IMR-90 (cell line): Measurements from ENCODE around the gene PPT2. TPM values are rescaled to one million over a fixed set of nuclear protein-coding genes. Genes with fewer than 3 reads are reported as not detected.

ENCODE experiments used
- ATAC-seq: fragments of 200-7000 bp; cut with Tn5 transposase; 2 replicates; pipeline ENCODE4 v1.9.1; 2020; ENCODE audit warnings: low read depth, mild to moderate bottlenecking, moderate library complexity
- BruUV-seq: library from RNA; stranded (reverse); fragments of 400-500 nt; replicated peaks from 2 replicates; lab custom pipeline; 2021; lab: Mats Ljungman, UMichigan
- CTCF ChIA-PET: fragments of 300-600 bp; formaldehyde crosslinking; extraction: SDS; loops from one replicate; lab custom pipeline; 2021; ENCODE audit warnings: antibody characterized with exemption; lab: Yijun Ruan, JAX
- POLR2A ChIA-PET: fragments of 300-600 bp; sonication (Branson Sonifier 250); formaldehyde crosslinking; loops from one replicate; lab custom pipeline; 2022; ENCODE audit warnings: antibody characterized with exemption; ENCODE audit not compliant: unreplicated experiment; lab: Charles Lee
- DNase-seq: peaks from one replicate; pipeline ENCODE4 v3.0.0; 2013
- H2AFZ ChIP-seq: replicated peaks from 2 replicates; pipeline ENCODE3; 2013; ENCODE audit warnings: low read length, mild to moderate bottlenecking; ENCODE audit not compliant: poor library complexity
- H2AK5ac ChIP-seq: 2 replicates; pipeline ENCODE4 v1.6.1; 2013; ENCODE audit warnings: low read depth, low read length, inconsistent platforms
- H2AK9ac ChIP-seq: replicated peaks from 2 replicates; pipeline ENCODE3; 2013; ENCODE audit warnings: mild to moderate bottlenecking, low read depth, low read length, moderate library complexity; ENCODE audit not compliant: poor library complexity
- H2BK120ac ChIP-seq: 2 replicates; pipeline ENCODE4 v1.6.1; 2013; ENCODE audit warnings: low read depth, low read length, inconsistent platforms
- H2BK15ac ChIP-seq: 3 replicates; pipeline ENCODE4 v1.6.1; 2013; ENCODE audit warnings: low read depth, low read length, inconsistent platforms
- H2BK20ac ChIP-seq: 2 replicates; pipeline ENCODE4 v1.6.1; 2013; ENCODE audit warnings: low read depth, mild to moderate bottlenecking, inconsistent platforms, low read length, moderate library complexity
- H2BK5ac ChIP-seq: 2 replicates; pipeline ENCODE4 v1.6.1; 2013; ENCODE audit warnings: mild to moderate bottlenecking, low read depth, low read length, inconsistent platforms; ENCODE audit not compliant: poor library complexity, severe bottlenecking
- H3K14ac ChIP-seq: replicated peaks from 2 replicates; pipeline ENCODE4 v1.6.1; 2013; ENCODE audit warnings: low read depth, low read length, inconsistent platforms
- H3K18ac ChIP-seq: 2 replicates; pipeline ENCODE4 v1.6.1; 2013; ENCODE audit warnings: low read depth, low read length, control low read depth
- H3K23ac ChIP-seq: 2 replicates; pipeline ENCODE4 v1.6.1; 2013; ENCODE audit warnings: low read depth, low read length, inconsistent platforms
- H3K27ac ChIP-seq: 2 replicates; pipeline ENCODE4 v1.5.1; 2013; ENCODE audit warnings: mild to moderate bottlenecking, control low read depth, low read length; ENCODE audit not compliant: insufficient read depth
- H3K27me3 ChIP-seq: 2 replicates; pipeline ENCODE4 v1.6.1; 2013; ENCODE audit warnings: low read length; ENCODE audit not compliant: control insufficient read depth, insufficient read depth
- H3K36me3 ChIP-seq: 2 replicates; pipeline ENCODE4 v1.6.1; 2013; ENCODE audit warnings: low read length, mixed read lengths; ENCODE audit not compliant: control insufficient read depth, insufficient read depth
- H3K4ac ChIP-seq: 2 replicates; pipeline ENCODE4 v1.6.1; 2013; ENCODE audit warnings: low read depth, low read length, inconsistent platforms
- H3K4me1 ChIP-seq: 2 replicates; pipeline ENCODE4 v1.6.1; 2013; ENCODE audit warnings: low read length, mixed read lengths; ENCODE audit not compliant: control insufficient read depth, insufficient read depth
- H3K4me2 ChIP-seq: 2 replicates; pipeline ENCODE4 v1.6.1; 2013; ENCODE audit warnings: low read depth, mild to moderate bottlenecking, control low read depth, low read length, moderate library complexity
- H3K4me3 ChIP-seq: 2 replicates; pipeline ENCODE4 v1.5.1; 2013; ENCODE audit warnings: low read depth, mild to moderate bottlenecking, control low read depth, low read length, moderate library complexity; ENCODE audit not compliant: insufficient read depth
- H3K56ac ChIP-seq: 2 replicates; pipeline ENCODE4 v1.6.1; 2013; ENCODE audit warnings: low read length, inconsistent platforms; ENCODE audit not compliant: insufficient read depth; ENCODE audit errors: extremely low read depth
- H3K79me1 ChIP-seq, 2 experiments: 2 replicates each; pipeline ENCODE4 v1.6.1; 2013; ENCODE audit warnings: low read length in 2 of 2, inconsistent platforms in 1 of 2, low read depth in 1 of 2
- H3K9ac ChIP-seq: 2 replicates; pipeline ENCODE4 v1.6.1; 2013; ENCODE audit warnings: low read depth, low read length, control low read depth
- H3K9me1 ChIP-seq: 2 replicates; pipeline ENCODE4 v1.6.1; 2013; ENCODE audit warnings: low read length, inconsistent platforms; ENCODE audit not compliant: insufficient read depth
- H3K9me3 ChIP-seq: 2 replicates; pipeline ENCODE4 v1.6.1; 2013; ENCODE audit warnings: low read length; ENCODE audit not compliant: control insufficient read depth, insufficient read depth
- H4K20me1 ChIP-seq: 2 replicates; pipeline ENCODE4 v1.6.1; 2013; ENCODE audit warnings: low read length, inconsistent platforms; ENCODE audit not compliant: insufficient read depth
- H4K5ac ChIP-seq: 2 replicates; pipeline ENCODE4 v1.6.1; 2013; ENCODE audit warnings: mild to moderate bottlenecking, low read depth, low read length, control low read depth
- H4K8ac ChIP-seq, 2 experiments: 2 replicates each; pipeline ENCODE4 v1.6.1; 2013; ENCODE audit warnings: low read depth in 2 of 2, low read length in 2 of 2, control low read depth in 1 of 2, inconsistent platforms in 1 of 2
- H4K91ac ChIP-seq: 2 replicates; pipeline ENCODE4 v1.6.1; 2013; ENCODE audit warnings: low read depth, low read length, inconsistent platforms; ENCODE audit not compliant: insufficient read depth
- BHLHE40 ChIP-seq: fragments of 150-350 bp; IDR thresholded peaks from 2 replicates; pipeline ENCODE4 v1.6.1; 2016; ENCODE audit warnings: mild to moderate bottlenecking, low read depth, low read length
- CEBPB ChIP-seq: IDR thresholded peaks from 2 replicates; pipeline ENCODE4 v1.6.1; 2012; ENCODE audit warnings: low read depth, low read length, improper control_type of control experiment
- CHD1 ChIP-seq: IDR thresholded peaks from 2 replicates; pipeline ENCODE4 v1.6.1; 2012; ENCODE audit warnings: low read depth, low read length, improper control_type of control experiment
- CTCF ChIP-seq: conservative IDR thresholded peaks from 2 replicates; pipeline ENCODE4 v1.5.1; 2012; ENCODE audit warnings: mild to moderate bottlenecking, low read depth, low read length, improper control_type of control experiment
- FOS ChIP-seq: fragments of 150-350 bp; IDR thresholded peaks from 2 replicates; pipeline ENCODE4 v1.6.1; 2016; ENCODE audit warnings: low read depth, low read length
- MAFK ChIP-seq: IDR thresholded peaks from 2 replicates; pipeline ENCODE4 v1.6.1; 2012; ENCODE audit warnings: low read depth, low read length, improper control_type of control experiment
- MAZ ChIP-seq: IDR thresholded peaks from 2 replicates; pipeline ENCODE4 v1.6.1; 2012; ENCODE audit warnings: low read depth, mild to moderate bottlenecking, low read length, improper control_type of control experiment, moderate library complexity, borderline replicate concordance
- MXI1 ChIP-seq: IDR thresholded peaks from 2 replicates; pipeline ENCODE4 v1.6.1; 2012; ENCODE audit warnings: low read depth, mild to moderate bottlenecking, low read length, moderate library complexity, borderline replicate concordance
- NFE2L2 ChIP-seq: fragments of 150-350 bp; IDR thresholded peaks from 2 replicates; pipeline ENCODE4 v1.6.1; 2016; ENCODE audit warnings: low read depth, mild to moderate bottlenecking, low read length
- POLR2A ChIP-seq: IDR thresholded peaks from 2 replicates; pipeline ENCODE4 v1.6.1; 2012; ENCODE audit warnings: mild to moderate bottlenecking, low read depth, low read length
- RAD21 ChIP-seq: IDR thresholded peaks from 2 replicates; pipeline ENCODE4 v1.6.1; 2012; ENCODE audit warnings: low read length, improper control_type of control experiment
- RCOR1 ChIP-seq: IDR thresholded peaks from 2 replicates; pipeline ENCODE4 v1.6.1; 2012; ENCODE audit warnings: mild to moderate bottlenecking, low read length, improper control_type of control experiment; ENCODE audit not compliant: insufficient replicate concordance
- RFX5 ChIP-seq: IDR thresholded peaks from 2 replicates; pipeline ENCODE4 v1.8.0; 2012; ENCODE audit warnings: low read depth, mild to moderate bottlenecking, low read length, moderate library complexity
- SMC3 ChIP-seq: fragments of 150-350 bp; IDR thresholded peaks from 2 replicates; pipeline ENCODE4 v1.6.1; 2016; ENCODE audit warnings: low read depth, mild to moderate bottlenecking, antibody characterized with exemption, low read length, moderate library complexity
- WGBS, 2 experiments: methylation state at CpG; one replicate each; pipeline versions ENCODE4 v1.1.5 to v1.1.7; 2013; ENCODE audit warnings: missing lambda C conversion rate in 2 of 2; ENCODE audit not compliant: insufficient read length in 1 of 2; ENCODE audit errors: extremely low coverage in 2 of 2; 5-methylcytosine and 5-hydroxymethylcytosine counted together
- dilution Hi-C: fragments of 300-500 bp; cut with HindIII; formaldehyde crosslinking; loops from one replicate; pipeline ENCODE4 v1.14.3; 2018; ENCODE audit warnings: low sequenced_read_pairs; ENCODE audit not compliant: unreplicated experiment
- in situ Hi-C: fragments of 300-500 bp; cut with MboI; formaldehyde crosslinking; loops from 3 replicates; pipeline ENCODE4 v1.14.3; 2019; ENCODE audit warnings: low sequenced_read_pairs, inconsistent platforms, mixed read lengths
- intact Hi-C: fragments of 100-400 bp; cut with micrococcal nuclease; formaldehyde crosslinking; loops from 2 replicates; pipeline ENCODE4 v1.10.0; 2022
- polyA plus RNA-seq, 3 experiments: library from polyadenylated mRNA; depleted of rRNA; stranded (reverse); fragments of >200 nt; gene quantifications; 2 replicates each; pipeline ENCODE4 v1.2.3, GENCODE V29; 2012; ENCODE audit warnings: low replicate concordance in 1 of 3
- total RNA-seq: library from RNA; depleted of rRNA; stranded (reverse); fragments of >200 nt; gene quantifications from 2 replicates; pipeline ENCODE4 v1.2.3, GENCODE V29; 2012
- TF ChIP-seq, protein P1 (sequence below): fragments of 150-350 bp; IDR thresholded peaks from 2 replicates; pipeline ENCODE4 v1.6.1; 2016; ENCODE audit warnings: low read depth, mild to moderate bottlenecking, low read length, moderate library complexity, borderline replicate concordance
- TF ChIP-seq, protein P2 (sequence below): fragments of 150-350 bp; IDR thresholded peaks from 2 replicates; pipeline ENCODE4 v1.6.1; 2017; ENCODE audit warnings: mild to moderate bottlenecking, antibody characterized with exemption, low read length, low read depth

PPT2 gene
- total and polyA plus RNA-seq, 2 of the 4 experiments (the other 2 are of a cell fraction), result 3.2 to 16.2 TPM

DNA sequence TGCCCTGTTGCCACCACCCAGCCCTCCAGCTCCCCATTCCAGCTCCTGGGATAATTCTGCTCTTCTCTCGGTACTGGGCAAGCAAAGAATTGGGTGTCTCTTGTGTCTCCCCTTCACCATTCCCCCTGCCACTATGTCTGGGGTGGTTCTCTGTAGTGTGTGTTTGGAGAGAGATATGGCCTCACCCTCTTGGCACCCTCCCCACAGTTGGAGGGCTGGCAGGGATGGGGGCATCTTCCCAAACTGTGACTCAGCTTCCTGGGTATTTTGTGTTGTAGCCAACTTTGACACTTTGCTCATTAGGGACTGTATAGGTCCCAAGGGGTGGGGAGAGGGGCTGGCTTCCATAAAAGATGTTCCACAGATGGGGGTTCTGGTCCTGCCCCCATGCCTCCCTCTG lies 46.5 kb upstream of the PPT2 start:
- Histone ChIP-seq H2BK20ac (peak overlapping the region; percentile 38; the same call in 1 of the 2 replicates), H3K14ac (no peak overlapping the region), H2BK5ac (no peak overlapping the region), H3K56ac (no peak overlapping the region), H2AK5ac (no peak overlapping the region), H3K36me3 (peaks cover 3% of the 10 kb centered on the region; the same call in 1 of the 2 replicates), H2BK120ac (no peak overlapping the region; the same call in 1 of the 2 replicates), H3K79me1 (no peaks in the 10 kb centered on the region), H3K4me2 (no peak overlapping the region; the same call in 1 of the 2 replicates), H4K5ac (peak overlapping the region; percentile 75; the same call in 1 of the 2 replicates), H3K18ac (peak overlapping the region; percentile 43; the same call in 1 of the 2 replicates), H3K27me3 (peaks cover 29% of the 10 kb centered on the region), H4K91ac (peak overlapping the region; percentile 18; the same call in 1 of the 2 replicates), H4K8ac (peak overlapping the region; percentile 17 to 45; a peak in 1 of 4 replicates), H3K4ac (peak overlapping the region; percentile 36), H4K20me1 (no peaks in the 10 kb centered on the region), H3K9ac (peak overlapping the region; percentile 18; the same call in 1 of the 2 replicates), H2AFZ (no peak overlapping the region), H2BK15ac (no peak overlapping the region), H3K9me1 (peaks cover 3% of the 10 kb centered on the region; the same call in 1 of the 2 replicates), H3K23ac (no peak overlapping the region), H3K4me3 (no peak overlapping the region), H3K4me1 (peaks cover 22% of the 10 kb centered on the region), H2AK9ac (peak overlapping the region; percentile 34), H3K27ac (peak overlapping the region; percentile 83; the same call in 1 of the 2 replicates), H3K9me3 (no peaks in the 10 kb centered on the region)
- DNase-seq (no peak), ATAC-seq (no peak)
- ChIA-PET CTCF (interaction anchor here (1.5 kb wide), 1 partner anchor 9 kb away, joined by 6 read pairs; no protein-coding TSS in a partner anchor), POLR2A (no interaction called here)
- in situ Hi-C loops (no loop called here), dilution Hi-C loops (no loop called here), intact Hi-C loops (no loop called here)
- WGBS, 2 experiments, result no CpG with 5 or more reads among the region's 1 CpG
- TF ChIP-seq BHLHE40, result no peak
- no peak for TF ChIP-seq CHD1
- TF ChIP-seq RFX5, result no peak
- no peak for TF ChIP-seq RAD21
- no peak for TF ChIP-seq MAFK
- TF ChIP-seq POLR2A, result no peak
- TF ChIP-seq RCOR1, result no peak
- TF ChIP-seq, protein P1, sequence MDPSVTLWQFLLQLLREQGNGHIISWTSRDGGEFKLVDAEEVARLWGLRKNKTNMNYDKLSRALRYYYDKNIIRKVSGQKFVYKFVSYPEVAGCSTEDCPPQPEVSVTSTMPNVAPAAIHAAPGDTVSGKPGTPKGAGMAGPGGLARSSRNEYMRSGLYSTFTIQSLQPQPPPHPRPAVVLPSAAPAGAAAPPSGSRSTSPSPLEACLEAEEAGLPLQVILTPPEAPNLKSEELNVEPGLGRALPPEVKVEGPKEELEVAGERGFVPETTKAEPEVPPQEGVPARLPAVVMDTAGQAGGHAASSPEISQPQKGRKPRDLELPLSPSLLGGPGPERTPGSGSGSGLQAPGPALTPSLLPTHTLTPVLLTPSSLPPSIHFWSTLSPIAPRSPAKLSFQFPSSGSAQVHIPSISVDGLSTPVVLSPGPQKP, result no peak
- no peak for TF ChIP-seq MAZ
- TF ChIP-seq NFE2L2, result no peak
- TF ChIP-seq CTCF, result no peak
- no peak for TF ChIP-seq MXI1
- TF ChIP-seq, protein P2, sequence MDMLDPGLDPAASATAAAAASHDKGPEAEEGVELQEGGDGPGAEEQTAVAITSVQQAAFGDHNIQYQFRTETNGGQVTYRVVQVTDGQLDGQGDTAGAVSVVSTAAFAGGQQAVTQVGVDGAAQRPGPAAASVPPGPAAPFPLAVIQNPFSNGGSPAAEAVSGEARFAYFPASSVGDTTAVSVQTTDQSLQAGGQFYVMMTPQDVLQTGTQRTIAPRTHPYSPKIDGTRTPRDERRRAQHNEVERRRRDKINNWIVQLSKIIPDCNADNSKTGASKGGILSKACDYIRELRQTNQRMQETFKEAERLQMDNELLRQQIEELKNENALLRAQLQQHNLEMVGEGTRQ, result no peak
- TF ChIP-seq SMC3, result no peak
- no peak for TF ChIP-seq CEBPB
- no peak for TF ChIP-seq FOS
- BruUV-seq, result no TSS peak
